Mucosa of descending colon (tissue), 3 donors: Measurements from ENCODE around the gene CCNA1. TPM values are rescaled to one million over a fixed set of nuclear protein-coding genes. Genes with fewer than 3 reads are reported as not detected.

Experiments
- ATAC-seq: fragments of 200-7000 bp; cut with Tn5 transposase; one replicate; pipeline ENCODE4 v1.9.1; 2020; ENCODE audit warnings: mild to moderate bottlenecking, moderate library complexity
- DNase-seq, 3 donors: peaks; one replicate each; pipeline ENCODE4 v3.0.0-alpha.2; 2020
- H3K36me3 ChIP-seq: fragments of 200-600 bp; one replicate; pipeline ENCODE4 v1.8.0; 2021; ENCODE audit warnings: low read depth, mild to moderate bottlenecking
- H3K4me1 ChIP-seq: fragments of 200-600 bp; one replicate; pipeline ENCODE4 v1.8.0; 2021; ENCODE audit warnings: low read depth, mild to moderate bottlenecking
- H3K4me3 ChIP-seq: fragments of 200-600 bp; one replicate; pipeline ENCODE4 v1.8.0; 2021; ENCODE audit warnings: mild to moderate bottlenecking
- H3K9me3 ChIP-seq: fragments of 200-600 bp; one replicate; pipeline ENCODE4 v1.8.0; 2021; ENCODE audit warnings: mild to moderate bottlenecking
- CTCF ChIP-seq: fragments of 200-600 bp; IDR thresholded peaks from one replicate; pipeline ENCODE4 v1.8.0; 2022; ENCODE audit warnings: antibody characterized with exemption, mild to moderate bottlenecking
- intact Hi-C, 2 donors: fragments of 100-400 bp; cut with DNase I in 1 of 2; cut with micrococcal nuclease in 1 of 2; formaldehyde crosslinking; loops; one replicate each; pipeline versions ENCODE4 v1.11.0 to v1.11.1; 2022; cut with DNase I, micrococcal nuclease
- total RNA-seq, 3 donors: library from RNA; stranded (reverse); fragmentation: NEBNext Ultra II Directional in 2 of 3; extraction: Animal tissue kit (Norgen Biotek cat#: 25700) in 2 of 3; gene quantifications; one replicate each; pipeline versions ENCODE4 v1.2.1 to v1.2.4, GENCODE V29; 2021 to 2023
- donor health status: DM: no; HTN: no; CAD: no; lungs with moderate emphysema.
- donor health status: DM: no; HTN: no; CAD: no.
- donor health status: DM: no; HTN: yes; CAD: no.

Gene CCNA1
- total RNA-seq, 3 donors from 2014 or later, result 0.79 TPM; not detected in 2

GRCh38 chr13:36490055-36490454, 57.8 kb downstream of the CCNA1 start:
- Histone ChIP-seq H3K4me3 (no peak overlapping the region), H3K4me1 (no peaks in the 10 kb centered on the region), H3K9me3 (no peaks in the 10 kb centered on the region), H3K36me3 (no peaks in the 10 kb centered on the region)
- ATAC-seq (no peak), DNase-seq (no peak)
- intact Hi-C loops, result no loop called here
- no peak for TF ChIP-seq CTCF

Other genes with a start within 250 kb of the CCNA1 start
- gene SOHLH2, start 217.9 kb upstream of the CCNA1 start, total RNA-seq, result 1 to 10 TPM in 1 of 3 donors, under 1 TPM in 2; 0.20 to 2.2 (median 0.39) TPM
- gene CCDC169, start 134.7 kb upstream of the CCNA1 start, total RNA-seq, result 1 to 10 TPM in 1 of 3 donors, under 1 TPM in 2; 0.26 to 6.8 (median 0.84) TPM
- 10 to 100 TPM in 2 of 3 donors, 1 to 10 TPM in 1; 6.0 to 93.4 (median 13.4) TPM for gene SPART, start 86.1 kb upstream of the CCNA1 start, total RNA-seq
- under 1 TPM in 1 of 3 donors, not detected in 2; 0.76 TPM for gene SERTM1, start 241.5 kb downstream of the CCNA1 start, total RNA-seq